Measurements from ENCODE around the gene BANK1.
"Not testable (repeated sequence)": the region's sequence is repeated elsewhere in the genome, so short reads cannot be mapped to it uniquely, and the experiment has no call there.

BANK1 gene

GRCh38 chr4:101824500-101824899 lies 34.0 kb downstream of the BANK1 start:
- DNase-seq, result no peak

GRCh38 chr4:101825953-101826352 lies 35.4 kb downstream of the BANK1 start:
- DNase-seq, result no peak

GRCh38 chr4:101831816-101832215 lies 41.3 kb downstream of the BANK1 start:
- no peak for DNase-seq

GRCh38 chr4:101833480-101833879 lies 43.0 kb downstream of the BANK1 start:
- DNase-seq, result no peak

- no peak for DNase-seq
Measured at GRCh38 chr4:101835121-101835904, 44.8 kb downstream of the BANK1 start.

GRCh38 chr4:101843054-101843453 lies 52.5 kb downstream of the BANK1 start:
- no peak for DNase-seq

- DNase-seq, result no peak
Measured at GRCh38 chr4:101846550-101846949, 56.0 kb downstream of the BANK1 start.

GRCh38 chr4:101850698-101851097 lies 60.2 kb downstream of the BANK1 start:
- DNase-seq, result no peak

- no peak for DNase-seq
Measured at GRCh38 chr4:101851672-101852071, 61.1 kb downstream of the BANK1 start.

GRCh38 chr4:101853028-101853427 lies 62.5 kb downstream of the BANK1 start:
- no peak for DNase-seq

- no peak for DNase-seq
Measured at GRCh38 chr4:101853691-101854090, 63.2 kb downstream of the BANK1 start.

- DNase-seq, result no peak
Measured at GRCh38 chr4:101855239-101855638, 64.7 kb downstream of the BANK1 start.

GRCh38 chr4:101856149-101856548 lies 65.6 kb downstream of the BANK1 start:
- no peak for DNase-seq

GRCh38 chr4:101857176-101857575 lies 66.6 kb downstream of the BANK1 start:
- DNase-seq, result no peak

- DNase-seq, result no peak
Measured at GRCh38 chr4:101858641-101859040, 68.1 kb downstream of the BANK1 start.

- no peak for DNase-seq
Measured at GRCh38 chr4:101862595-101862994, 72.1 kb downstream of the BANK1 start.

GRCh38 chr4:101864660-101865059 lies 74.1 kb downstream of the BANK1 start:
- no peak for DNase-seq

GRCh38 chr4:101865501-101866062 lies 75.1 kb downstream of the BANK1 start:
- DNase-seq, result peak; percentile 70

GRCh38 chr4:101870874-101871273 lies 80.3 kb downstream of the BANK1 start:
- DNase-seq, result no peak

- DNase-seq, result no peak
Measured at GRCh38 chr4:101871962-101872676, 81.6 kb downstream of the BANK1 start.

- DNase-seq, result no peak
Measured at GRCh38 chr4:101885574-101885973, 95.0 kb downstream of the BANK1 start.

GRCh38 chr4:101886826-101887225 lies 96.3 kb downstream of the BANK1 start:
- DNase-seq, result no peak

- DNase-seq, result no peak
Measured at GRCh38 chr4:101888472-101888871, 97.9 kb downstream of the BANK1 start.

GRCh38 chr4:101905527-101905926 lies 115.0 kb downstream of the BANK1 start:
- not testable (repeated sequence) for DNase-seq
